ENCODE data around the gene B9D1.

DNA sequence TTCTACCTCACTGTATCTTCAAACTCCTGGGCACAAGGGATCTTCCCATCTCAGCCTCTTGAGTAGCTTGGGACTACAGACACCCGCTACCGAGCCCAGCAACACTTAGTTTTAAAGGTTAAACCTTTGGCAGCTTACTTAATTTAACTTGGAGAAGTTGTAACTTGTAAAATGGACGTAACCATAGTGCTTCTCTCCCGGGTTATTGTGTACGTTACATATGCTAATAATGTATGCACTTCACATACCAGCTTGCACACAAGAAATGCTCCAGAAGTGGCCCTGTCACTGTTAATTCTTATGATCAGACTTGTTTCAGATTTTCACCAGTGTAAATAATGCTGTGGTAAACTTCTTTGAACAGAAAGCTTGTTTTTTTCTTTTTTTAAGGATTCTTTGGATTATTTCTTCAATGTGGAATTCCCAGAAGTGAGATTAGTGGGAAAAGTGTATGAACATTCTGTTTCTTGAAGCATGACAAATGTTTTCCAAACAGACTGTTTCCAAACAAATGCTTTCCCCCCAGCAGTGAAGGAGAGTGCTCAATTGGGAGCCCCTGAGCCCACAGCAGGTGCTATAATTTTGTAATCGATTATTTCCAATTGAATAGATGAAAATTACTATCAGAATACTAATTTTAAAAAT, 63.8 kb downstream of the B9D1 start:
- TF ChIP-seq, protein P1, sequence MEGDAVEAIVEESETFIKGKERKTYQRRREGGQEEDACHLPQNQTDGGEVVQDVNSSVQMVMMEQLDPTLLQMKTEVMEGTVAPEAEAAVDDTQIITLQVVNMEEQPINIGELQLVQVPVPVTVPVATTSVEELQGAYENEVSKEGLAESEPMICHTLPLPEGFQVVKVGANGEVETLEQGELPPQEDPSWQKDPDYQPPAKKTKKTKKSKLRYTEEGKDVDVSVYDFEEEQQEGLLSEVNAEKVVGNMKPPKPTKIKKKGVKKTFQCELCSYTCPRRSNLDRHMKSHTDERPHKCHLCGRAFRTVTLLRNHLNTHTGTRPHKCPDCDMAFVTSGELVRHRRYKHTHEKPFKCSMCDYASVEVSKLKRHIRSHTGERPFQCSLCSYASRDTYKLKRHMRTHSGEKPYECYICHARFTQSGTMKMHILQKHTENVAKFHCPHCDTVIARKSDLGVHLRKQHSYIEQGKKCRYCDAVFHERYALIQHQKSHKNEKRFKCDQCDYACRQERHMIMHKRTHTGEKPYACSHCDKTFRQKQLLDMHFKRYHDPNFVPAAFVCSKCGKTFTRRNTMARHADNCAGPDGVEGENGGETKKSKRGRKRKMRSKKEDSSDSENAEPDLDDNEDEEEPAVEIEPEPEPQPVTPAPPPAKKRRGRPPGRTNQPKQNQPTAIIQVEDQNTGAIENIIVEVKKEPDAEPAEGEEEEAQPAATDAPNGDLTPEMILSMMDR (conservative IDR thresholded peaks at IDR 0.05; ENCODE audit: low read depth in 2 of 2) = no peak
- no peak for TF ChIP-seq EZH2 (IDR thresholded peaks at IDR 0.05; ENCODE audit: low read depth, unreplicated experiment)
